GM19395 (cell line): ENCODE results near the gene DDC.
"Not testable (repeated sequence)": the region's sequence is repeated elsewhere in the genome, so short reads cannot be mapped to it uniquely, and the experiment has no call there.

Source experiments
- ATAC-seq: cut with Tn5 transposase; IDR thresholded peaks from one replicate; pipeline ENCODE4 v1.9.1; 2021; ENCODE audit warnings: mild to moderate bottlenecking, moderate library complexity; ENCODE audit not compliant: unreplicated experiment

DDC gene

DNA sequence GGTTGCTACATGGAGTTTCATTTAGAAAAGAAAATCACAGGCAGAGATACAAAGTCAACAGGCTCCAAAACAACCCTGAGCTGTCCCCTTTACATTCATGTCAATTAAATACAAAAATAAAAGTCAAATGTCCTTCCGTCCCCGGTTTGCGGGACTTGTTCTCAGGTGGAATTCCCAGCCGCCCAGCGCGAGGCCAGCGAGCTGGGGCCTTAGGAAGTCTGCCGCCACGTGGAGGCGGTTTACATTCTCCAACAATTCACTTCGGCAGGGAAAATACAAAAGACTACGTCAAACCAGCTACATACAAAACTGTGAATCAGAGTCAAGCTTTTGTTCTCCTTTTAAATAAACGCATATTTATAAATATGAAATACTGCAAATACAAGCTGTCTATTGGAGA lies 25.3 kb upstream of the DDC start:
- ATAC-seq = no peak

DNA sequence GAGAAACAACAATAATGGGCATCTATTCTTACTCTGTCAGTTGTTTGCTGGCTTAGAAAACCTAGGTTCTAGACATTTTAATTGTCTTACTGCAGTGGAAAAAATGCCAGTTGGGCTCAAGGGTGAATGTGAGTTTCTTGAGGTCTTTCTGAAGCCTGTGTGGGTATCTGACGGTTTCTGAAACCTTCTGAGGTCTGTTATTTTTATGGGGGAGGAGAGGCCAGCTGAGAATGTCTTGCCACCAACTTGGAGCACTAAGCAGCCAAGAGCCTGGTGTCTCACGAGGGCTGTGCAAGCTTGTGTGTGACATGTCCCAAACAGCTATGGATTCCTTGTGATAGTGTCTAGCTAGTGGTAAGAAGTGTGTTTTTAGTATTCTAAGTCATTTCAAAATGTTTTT lies 24.2 kb upstream of the DDC start:
- no peak for ATAC-seq

DNA sequence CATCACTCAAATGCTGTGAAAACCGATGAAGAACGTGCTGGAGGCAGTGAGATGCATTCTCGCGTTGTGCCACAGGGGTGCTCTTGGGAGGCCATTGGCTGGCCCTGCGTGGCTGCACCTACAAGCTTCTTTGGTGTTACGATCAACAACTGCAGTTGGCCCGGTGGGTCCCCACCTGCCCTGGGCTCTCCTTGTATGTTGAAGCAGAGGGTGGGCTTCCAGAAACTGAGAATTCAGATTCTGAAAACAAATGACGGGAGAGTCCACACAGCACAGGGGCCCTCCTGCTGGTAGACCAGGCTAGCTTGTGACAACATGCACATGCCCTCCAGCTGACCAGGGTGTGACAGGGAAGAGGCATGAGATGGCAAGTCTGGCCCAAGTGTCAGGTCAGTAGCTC lies 23.7 kb upstream of the DDC start:
- ATAC-seq = no peak

DNA sequence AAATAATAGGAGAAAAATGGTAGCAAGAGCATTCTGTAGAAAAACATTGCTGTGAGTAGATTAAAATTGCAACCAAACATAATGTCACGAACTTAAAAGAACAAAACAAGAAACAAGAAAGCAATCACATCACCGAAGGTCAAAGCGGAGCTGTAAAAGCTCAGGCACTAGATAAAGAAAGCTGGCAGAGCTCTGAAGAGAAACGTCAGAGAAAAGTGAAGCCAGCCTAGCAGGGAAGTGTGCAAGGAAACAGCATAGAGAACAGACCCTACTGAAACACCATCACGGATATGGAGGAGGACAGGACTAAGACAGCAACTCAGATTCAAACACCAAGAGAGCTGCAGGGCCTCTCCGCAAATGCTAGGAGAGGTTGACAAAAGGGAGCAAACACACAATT lies 22.5 kb upstream of the DDC start:
- no peak for ATAC-seq

DNA sequence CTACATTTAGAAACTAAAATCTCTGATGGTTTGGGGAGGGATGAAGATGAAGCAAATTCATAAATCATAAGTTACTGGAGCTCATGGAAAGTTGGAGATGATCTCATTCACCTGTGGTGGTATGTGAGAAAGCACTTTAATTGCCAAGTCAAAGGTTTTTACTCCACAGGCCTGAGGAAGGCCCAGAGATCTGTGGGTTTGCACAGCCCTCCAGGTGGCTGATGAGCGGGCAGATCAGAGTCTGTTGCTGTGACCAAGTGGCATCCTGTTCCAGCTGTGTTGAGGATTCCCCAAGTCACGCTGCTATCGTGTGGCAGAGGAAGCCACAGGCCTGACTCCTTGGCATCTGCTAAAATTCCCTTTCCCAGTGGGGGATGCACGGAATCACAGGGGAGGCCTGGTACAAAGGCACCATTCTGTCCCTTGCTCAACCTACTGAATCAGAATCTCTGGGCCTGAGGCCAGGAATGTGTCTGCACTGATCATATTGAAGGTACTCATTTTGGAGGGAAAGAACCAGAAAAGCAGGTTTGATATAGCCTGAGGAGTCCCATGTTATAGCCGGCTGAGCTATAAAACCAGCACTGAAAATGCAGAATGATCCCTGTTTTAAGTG lies 19.7 kb upstream of the DDC start:
- no peak for ATAC-seq

DNA sequence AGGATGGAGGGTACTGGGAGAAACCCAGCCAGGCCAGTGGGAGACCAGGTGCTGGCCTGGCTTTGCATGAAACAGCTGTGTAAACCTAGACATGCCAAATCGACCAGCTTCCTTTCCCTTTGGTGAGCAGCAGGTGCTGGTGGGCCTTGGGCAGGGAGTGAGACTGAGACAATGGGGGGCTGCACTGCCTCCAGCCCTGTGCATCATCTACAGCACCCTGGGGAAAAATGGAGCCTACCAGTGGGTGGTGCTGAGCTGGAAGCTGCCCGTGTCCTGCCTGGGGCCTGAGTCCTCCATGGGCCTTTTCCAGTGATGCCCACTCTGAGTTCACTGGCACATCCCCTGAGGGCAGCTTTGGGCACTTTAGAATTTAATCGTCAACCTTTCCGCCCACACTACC lies 19.2 kb upstream of the DDC start:
- ATAC-seq = no peak

DNA sequence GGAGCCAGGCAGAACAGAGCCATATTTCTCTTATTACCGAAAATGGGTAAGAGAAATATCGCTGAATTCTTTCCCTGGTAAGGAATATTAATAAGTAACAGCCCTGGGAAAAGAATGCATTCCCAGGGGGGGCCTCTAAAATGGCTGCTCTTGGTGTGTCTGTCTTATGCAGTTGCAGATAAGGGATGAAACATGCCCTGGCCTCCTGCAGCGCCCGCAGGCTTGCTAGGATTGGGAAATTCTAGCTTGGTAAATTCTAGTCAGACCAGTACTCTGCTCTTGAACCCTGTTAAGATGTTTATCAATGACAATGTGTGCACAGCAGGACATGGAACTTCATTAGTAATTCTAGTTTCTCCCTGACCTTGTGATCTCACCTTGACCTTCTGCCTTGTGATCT lies 18.1 kb upstream of the DDC start:
- ATAC-seq = not testable (repeated sequence)

DNA sequence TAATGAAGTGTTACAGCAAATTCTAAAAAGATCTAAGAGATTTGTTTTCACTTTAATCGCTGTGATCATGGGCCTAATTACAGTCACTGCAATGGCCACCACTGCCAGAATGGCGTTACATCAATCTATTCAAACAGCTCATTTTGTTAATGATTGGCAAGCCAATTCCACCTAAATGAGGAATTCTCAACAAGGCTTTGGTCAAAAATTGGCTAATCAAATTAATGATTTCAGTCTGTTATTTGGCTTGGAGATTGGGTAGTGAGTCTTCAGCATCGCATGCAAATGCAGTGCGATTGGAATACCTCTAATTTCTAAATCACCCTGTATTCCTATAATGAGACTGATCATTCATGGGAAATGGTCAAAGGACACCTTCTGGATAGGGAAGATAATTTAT lies 17.1 kb upstream of the DDC start:
- ATAC-seq = not testable (repeated sequence)

DNA sequence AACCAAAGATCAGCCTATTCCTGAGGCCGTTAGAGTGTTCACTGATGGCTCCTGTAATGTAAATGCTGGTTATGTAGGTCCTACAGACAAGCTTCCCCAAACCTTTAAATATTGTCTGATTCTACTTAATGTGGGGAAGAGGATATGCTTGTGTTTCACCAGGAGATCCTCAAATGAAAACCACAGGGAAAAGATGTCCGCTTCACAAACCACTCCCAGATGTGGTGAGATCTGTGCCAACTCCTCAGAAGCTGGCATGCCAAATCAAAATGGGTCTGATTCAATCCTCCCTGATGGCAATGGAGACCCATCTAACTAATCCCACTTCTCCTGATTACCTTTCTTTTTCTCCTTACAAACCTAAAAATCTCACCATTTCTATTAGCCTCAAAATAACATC lies 15.5 kb upstream of the DDC start:
- not testable (repeated sequence) for ATAC-seq

DNA sequence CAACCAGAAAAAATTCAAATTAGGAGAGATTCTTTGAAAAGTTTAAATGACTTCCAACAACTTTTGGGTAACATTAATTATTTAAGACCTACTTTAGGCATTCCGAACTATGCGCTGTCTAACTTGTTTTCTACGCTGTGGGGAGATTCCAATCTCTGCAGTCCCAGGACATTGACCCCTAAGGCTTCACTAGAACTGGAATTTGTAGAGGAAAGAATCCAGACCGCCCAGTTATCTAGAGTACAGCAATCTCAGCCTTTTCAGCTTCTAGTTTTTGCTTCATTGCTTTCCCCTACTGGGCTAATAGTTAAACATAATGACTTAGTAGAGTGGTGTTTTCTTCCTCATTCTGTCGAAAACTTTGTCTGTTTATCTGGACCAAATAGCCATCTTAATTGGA lies 14.9 kb upstream of the DDC start:
- ATAC-seq = no peak

DNA sequence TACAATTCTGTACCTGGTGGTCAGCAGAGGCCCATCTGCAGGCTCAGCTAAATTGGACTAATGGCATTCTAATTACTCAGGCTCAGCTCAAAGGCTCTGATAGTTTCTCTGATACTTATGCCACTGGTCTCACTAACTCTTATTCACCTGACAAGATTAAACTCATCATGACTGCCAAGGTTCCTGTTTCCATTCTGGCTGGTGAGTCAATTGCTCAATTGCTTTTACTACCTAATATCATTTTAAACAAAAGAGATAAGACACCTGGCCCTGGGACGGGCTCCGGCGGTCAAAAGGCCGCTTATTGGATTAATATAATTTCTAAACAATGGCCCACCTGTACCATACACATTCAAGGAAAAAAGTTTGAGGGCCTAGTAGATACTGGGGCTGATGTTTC lies 12.9 kb upstream of the DDC start:
- not testable (repeated sequence) for ATAC-seq

DNA sequence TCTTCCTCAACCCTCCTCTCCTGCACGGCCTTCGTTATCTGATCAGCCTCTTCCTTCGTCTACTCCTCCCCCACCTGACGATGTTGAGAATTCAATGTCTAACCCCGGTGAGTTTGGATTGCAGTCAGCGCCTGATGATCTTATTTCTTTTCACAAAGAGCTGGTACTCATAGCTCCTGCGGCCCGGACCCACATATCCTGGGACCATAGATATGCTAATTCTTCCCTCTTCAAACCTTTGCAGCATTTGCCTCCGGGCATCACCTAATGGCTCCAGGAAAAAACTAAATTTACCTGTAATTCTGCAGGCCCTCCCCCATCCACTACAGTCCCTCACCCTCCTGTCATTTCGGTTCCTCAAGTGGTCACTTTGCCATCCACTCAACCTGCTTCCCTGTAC lies 12.4 kb upstream of the DDC start:
- no peak for ATAC-seq

DNA sequence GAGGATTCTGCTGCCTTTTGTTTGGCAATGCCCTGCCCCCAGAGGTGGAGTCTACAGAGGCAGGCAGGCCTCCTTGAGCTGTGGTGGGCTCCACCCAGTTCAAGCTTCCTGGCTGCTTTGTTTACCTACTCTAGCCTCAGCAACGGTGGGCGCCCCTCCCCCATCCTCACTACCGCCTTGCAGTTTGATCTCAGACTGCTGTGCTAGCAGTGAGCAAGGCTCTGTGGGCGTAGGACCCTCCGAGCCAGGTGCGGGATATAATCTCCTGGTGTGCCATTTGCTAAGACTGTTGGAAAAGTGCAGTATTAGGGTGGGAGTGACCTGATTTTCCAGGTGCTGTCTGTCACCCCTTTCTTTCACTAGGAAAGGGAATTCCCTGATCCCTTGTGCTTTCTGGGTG lies 11.2 kb upstream of the DDC start:
- not testable (repeated sequence) for ATAC-seq

DNA sequence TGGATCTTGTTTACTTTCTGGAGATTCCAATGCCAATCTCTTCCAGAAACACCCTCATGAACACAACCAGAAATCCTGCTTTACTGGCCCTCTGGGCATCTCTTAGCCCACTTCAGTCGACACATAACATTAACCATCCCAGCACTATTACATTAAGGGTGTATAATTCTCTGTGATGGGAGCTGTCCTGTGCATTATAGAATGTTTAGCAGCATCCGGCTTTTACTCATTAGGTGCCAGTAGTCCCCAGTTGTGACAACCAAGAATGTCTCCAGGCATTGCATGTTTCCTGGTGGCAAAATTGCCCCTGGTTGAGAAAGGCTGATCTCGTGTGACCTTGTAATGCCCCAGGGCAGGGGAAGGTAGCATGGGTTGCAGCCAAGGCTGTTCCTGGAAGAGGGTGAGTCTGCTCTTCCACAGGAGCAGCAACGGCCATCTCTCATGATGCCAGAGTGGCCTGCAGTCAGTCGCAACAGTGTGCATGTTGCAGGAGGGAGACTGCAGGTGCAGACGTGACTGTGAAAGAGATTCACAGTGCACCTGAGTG lies 2.6 kb upstream of the DDC start:
- ATAC-seq = no peak

DNA sequence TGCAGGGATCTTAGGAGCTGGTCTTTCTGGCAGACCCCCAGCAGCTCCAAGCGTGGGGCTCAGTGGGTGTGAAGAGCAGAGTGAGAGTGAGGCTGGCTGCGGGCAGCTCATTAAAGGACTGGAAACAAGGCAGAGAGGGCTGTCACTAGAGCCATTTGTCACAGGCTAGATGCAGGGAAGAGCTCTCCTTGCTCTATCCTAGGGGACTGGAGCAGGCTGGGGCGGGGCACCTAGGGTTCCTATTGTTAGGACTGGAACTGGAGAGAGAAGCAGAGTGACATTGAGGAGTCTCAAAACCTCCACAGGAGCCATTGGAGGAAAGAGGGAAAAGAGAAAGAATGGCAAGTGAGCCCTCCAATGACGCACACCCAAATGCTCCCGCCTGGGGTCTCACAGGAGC lies 772 bp upstream of the DDC start:
- no peak for ATAC-seq

DNA sequence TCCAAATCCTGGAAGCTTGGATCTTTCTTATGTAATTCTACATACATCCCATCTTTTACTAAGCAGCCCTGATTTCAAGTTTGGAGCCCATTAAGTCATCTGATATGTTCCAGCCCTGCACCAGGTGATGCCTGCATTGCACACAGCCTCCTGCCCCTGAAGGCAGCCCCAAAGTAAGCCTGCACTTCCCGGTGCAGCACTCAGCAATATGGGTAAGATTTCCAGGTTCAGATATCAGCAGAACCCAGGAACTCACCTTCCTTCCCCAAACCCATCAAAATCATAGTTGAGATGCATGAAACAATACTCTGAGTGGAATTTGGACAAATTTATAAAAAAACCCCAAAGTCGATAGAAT lies 333 bp upstream of the DDC start:
- ATAC-seq = no peak

DNA sequence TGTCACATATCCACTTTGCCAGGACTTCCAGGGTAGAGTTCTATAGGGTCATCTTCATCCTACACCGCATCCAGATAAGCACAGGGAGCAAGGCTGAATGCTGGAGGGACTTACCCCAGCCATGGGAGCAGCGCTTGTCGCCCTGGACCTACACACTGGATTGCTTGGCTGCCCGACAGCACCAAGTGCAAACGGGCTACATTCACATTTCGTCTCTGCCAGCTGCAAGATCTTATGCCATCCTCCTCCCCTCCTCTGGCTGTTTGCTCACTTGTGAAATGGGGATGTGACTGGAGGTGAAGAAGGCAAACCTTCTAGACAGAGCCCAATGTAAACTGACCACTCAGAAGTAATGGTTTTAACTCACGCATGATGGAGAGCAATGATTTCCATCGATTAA lies 1.0 kb downstream of the DDC start:
- no peak for ATAC-seq

DNA sequence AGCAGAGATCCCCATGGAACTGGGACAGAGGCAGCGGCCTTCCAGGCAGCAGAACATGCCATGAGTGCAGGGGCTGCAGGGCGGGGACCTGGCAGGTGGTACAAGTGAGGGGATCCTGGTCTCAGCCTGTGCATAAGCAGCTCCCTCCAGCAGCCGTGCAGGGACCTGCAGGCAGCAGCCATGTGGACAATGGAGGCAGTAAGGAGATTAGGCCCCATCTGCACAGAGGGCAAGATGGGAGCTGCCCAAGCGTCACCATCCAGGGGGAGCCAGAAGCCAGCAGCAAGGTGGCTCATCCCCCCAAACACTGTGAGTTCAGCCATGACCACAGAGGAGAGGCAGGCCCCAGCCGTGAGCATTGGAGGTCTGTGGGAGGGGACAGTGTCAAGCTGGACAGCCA lies 3.1 kb downstream of the DDC start:
- ATAC-seq = no peak

DNA sequence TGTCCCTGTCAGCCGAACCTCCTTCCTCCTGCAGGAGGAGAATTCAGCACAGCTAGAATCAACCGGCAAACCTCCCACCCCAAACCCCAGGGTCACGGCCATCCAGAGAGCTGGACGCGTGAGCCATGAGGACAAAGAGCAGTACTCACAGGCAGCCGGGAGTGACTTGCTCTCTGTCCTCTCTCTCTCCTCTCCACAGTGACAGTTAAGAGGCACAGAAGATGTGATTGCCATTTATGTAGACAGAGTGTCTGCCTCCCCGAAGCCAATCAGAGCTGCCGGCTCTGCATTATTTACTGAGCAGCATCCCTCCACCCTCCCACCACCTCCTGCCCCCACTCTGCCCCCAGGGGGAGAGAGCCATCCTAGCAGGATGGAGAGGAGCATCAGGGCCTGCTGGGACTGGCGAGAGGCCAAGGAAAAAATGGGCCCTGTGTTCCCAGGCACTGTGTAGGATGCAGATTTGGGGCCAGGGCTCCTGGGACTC lies 4.3 kb downstream of the DDC start:
- no peak for ATAC-seq

DNA sequence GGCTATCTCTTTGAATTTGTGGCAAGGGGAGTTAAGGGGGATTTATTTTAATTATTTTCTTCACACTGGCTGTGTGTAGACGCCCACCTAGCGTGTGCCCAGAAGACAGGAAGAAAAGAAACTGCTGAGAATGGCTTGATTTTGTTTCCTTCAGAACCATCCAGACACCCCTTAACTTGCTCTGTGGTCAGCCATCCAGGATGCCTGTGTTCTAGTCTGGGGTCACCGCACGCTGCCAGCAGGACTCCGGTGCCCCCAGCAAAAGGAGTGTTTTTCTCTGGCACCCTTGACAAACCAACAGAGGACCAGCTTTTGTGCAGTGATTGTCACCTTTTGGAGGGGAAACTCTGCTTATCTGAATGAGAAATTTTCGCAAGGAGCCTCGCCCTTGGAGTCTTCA lies 5.3 kb downstream of the DDC start:
- ATAC-seq = no peak

DNA sequence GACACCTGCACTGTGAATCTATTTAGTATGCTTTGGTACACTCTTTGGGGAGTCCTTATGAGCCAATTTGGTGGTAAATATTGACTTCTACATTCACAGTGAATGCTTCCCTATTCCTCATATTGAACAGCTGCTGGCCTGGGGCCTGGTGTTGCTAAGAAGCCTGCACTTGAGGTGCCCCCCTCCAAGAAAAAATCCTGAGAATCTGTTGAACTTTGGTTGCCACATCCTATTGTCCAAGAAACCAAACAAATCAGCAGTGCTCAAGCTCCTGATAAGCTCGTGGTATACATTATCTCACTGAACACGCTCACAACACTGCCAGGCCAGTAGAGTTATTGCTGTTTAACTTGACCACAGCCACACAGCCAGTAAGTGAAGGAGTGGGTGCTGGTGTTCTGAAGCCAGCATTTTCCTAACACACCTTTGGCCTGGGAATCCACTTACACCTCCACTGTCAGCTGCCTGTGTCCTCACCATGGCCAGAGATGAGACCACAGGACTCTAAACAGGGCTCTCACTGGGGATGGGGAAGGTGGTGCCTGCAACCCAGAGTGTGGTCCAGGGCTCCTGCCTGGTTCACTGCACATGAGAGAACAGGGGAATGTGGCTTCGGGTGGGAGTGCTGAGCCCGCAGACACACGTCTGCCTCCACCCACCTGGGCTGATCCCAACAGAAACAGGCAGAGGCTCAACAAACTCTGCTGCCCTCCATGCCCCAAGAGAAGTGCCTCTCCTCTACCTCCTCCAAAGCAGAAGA lies 6.7 kb downstream of the DDC start:
- no peak for ATAC-seq

DNA sequence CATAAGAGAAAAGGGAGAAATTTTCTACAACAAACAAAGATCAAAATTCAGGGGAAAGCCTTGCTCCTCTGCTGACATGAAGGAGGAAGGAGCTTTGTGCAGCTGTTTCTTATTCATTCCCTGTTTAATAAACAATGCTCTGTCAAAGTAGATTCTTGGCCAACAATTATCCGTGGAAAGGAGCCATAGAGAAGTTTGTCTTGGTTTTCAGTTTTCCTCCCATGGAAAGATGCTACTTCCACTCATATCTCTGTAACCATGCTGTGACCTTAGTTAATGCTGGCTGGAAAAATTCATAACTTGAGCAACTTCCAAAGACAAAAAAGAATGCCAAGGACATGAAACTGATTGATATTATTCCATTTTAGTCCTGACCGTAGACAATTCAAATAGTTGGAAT lies 8.1 kb downstream of the DDC start:
- no peak for ATAC-seq
